ENCODE results near the gene GCDH.

- no peak for TF ChIP-seq EZH2phosphoT487 (IDR thresholded peaks at IDR 0.05; ENCODE audit: insufficient read depth, low read depth)
- no peak for TF ChIP-seq EZH2 (IDR thresholded peaks at IDR 0.05; ENCODE audit: insufficient read depth, poor library complexity, severe bottlenecking)
Observed at GRCh38 chr19:12918253-12918652, 27.3 kb downstream of the GCDH start.

All from GM23248 (cell line).